Fibroblast of skin of right biceps (primary cell): ENCODE measurements around the gene CEACAM7.
"Not testable (repeated sequence)": the region's sequence is repeated elsewhere in the genome, so short reads cannot be mapped to it uniquely, and the experiment has no call there.

Source experiments
- DNase-seq: peaks from one replicate; pipeline ENCODE4 v3.0.0-alpha.2; 2013

Gene CEACAM7

DNA sequence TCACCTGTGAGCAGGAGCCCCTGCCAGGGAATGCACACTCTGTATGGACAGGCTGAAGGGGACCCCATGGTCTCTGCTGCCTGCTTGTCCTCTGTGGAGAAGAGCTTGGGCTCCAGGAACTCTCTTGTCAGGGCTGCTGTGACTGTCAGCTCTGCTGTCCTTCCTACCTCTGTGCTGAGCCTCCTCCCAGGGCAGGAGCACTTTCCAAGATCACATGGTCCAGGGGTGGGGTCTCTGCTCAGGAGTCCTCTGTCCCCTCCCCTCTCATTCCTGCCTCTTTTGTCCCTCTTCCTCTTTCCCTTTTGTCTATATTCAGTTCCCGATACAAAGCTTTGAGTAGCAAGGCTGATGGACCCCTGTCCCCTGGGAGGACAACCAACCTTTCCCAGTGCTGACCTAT, at the start of gene CEACAM7:
CEACAM7 (minus strand) TSS at position 173 of the 400 bp plus-strand sequence; CDS start at position 68, 105 bp downstream.
- DNase-seq, result no peak

DNA sequence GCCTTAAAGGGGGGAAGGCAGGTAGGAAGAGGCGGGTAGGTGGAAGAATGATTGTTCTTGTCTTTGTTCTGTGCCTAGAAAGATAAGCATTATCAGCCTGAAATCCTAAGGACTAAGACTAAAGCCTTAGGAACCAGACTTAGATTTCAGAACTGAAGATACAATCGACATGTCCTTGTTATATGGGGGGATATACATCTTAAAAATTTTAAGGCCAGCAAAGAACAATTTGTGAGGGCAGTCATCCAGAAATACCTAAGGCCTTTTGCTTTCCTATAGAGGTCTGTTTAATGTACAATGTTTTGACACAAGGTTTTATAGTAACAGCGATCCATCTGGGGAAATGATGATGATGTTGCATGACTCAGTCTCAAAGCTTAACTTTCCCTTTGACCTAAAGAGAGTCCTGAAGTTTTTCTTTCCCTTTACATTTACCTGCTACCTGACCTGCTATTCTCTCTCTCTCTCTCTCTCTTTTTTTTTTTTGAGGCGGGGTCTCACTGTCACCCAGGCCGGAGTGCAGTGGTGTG, 47.1 kb upstream of the CEACAM7 start:
- DNase-seq, result no peak

DNA sequence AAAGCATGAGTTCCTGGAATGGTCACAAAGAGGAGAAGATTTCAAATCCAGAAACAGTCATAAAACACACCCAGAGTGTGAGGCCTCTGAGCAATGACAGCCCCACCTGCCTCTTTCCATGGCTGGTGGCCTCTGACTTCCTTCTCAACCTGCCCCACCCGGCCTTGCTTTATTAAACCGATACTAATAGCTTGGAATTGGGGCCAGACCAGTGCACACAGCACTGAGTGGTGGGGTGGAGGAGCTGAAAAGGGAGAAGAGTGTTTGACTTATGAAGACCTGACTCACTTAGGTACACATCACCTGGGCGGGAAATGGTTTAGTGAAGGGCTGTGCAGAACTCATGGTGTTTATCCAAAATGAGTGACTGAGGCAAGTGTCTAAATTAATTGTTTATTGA, 46.5 kb upstream of the CEACAM7 start:
- no peak for DNase-seq

DNA sequence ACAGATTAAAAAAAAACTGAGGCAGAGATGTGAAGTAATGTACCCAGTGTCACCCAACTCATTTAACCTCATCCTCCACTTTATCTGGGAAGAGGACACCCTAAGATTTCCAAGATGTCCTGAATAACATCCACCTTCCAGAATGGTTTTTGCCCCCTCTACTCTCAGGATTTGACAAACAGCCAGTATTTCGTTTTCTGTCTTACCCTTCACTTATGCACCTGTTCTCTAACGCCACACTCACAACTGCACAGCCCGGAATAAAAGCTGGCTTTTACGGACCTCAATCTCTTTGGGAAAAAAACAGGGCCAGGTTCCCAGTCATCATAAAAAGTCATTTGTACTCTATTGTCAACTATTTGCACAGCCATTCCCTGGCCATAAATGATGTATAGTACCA, 46.1 kb upstream of the CEACAM7 start:
- DNase-seq, result no peak

DNA sequence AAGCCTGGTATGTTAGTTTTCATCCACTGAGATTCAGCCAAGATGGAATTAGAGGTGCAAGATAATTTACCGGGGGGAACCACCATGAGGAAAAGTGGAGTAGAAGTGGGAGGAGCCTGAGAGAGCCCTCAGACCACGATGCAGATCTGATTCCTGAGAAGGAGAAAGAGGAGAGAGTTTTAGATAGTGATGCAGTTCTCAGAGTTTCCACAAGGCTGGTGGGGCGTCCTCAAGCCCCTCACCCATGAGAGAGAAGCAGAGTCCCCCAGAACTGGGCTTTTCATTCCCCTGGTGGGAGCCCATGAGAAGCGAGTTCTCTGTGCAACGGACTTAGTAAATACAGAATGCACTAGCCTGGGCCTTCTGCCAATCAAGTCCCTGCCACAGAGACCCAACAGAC, 38.4 kb upstream of the CEACAM7 start:
- DNase-seq, result no peak

DNA sequence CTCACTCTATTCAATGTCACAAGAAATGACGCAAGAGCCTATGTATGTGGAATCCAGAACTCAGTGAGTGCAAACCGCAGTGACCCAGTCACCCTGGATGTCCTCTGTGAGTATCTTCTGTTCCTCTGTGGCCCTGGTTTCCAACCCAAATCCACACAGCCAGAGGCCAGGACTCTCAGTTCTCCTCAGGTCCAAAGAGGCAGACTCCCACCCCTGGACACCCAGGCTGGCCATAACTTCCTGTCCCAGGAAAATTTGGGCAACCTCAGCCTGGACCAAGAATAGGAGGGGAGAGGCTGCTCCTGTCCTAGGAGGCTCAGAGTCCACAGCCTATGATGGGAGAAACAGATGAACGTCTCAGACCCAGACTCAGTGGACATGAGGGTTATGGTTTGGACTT, 32.0 kb upstream of the CEACAM7 start:
- DNase-seq, result no peak

DNA sequence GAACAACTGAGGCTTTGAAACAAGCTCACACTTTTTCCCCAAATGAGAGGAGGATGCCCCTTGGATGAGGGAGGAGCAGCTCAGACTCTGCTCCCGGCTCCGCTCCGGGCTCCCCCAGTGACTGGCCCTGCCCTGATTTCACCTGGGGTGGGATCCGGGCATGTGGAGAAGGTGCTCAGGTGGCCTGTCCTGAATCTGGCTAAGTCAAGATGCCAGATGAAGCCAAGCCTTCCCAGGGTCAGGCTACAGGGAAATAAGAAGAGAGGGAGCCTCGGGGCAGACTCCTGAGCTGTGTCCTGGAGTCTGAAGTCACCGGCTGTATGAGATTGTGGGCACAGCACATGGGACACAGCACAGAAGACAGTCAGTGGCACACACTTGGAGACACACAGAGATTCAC, 30.7 kb upstream of the CEACAM7 start:
- no peak for DNase-seq

DNA sequence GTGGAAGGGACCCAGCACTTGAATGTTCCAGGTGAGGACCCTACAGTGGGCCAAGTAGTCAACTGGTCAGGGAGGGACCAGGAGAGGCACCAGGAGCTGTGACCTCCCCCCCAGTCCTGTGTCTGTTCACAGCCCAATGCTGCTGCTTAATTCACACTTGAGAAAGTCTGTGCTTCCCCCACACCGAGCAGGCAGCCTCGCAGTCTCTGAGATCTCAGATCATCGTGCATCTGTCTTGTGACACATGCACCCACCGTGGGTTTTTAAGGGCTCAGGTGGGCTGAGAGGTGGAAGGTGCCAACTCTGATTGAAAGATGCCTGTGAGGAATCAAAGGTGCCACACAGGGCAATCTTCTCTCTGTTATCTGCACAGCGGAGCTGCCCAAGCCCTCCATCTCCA, 26.5 kb upstream of the CEACAM7 start:
- no peak for DNase-seq

DNA sequence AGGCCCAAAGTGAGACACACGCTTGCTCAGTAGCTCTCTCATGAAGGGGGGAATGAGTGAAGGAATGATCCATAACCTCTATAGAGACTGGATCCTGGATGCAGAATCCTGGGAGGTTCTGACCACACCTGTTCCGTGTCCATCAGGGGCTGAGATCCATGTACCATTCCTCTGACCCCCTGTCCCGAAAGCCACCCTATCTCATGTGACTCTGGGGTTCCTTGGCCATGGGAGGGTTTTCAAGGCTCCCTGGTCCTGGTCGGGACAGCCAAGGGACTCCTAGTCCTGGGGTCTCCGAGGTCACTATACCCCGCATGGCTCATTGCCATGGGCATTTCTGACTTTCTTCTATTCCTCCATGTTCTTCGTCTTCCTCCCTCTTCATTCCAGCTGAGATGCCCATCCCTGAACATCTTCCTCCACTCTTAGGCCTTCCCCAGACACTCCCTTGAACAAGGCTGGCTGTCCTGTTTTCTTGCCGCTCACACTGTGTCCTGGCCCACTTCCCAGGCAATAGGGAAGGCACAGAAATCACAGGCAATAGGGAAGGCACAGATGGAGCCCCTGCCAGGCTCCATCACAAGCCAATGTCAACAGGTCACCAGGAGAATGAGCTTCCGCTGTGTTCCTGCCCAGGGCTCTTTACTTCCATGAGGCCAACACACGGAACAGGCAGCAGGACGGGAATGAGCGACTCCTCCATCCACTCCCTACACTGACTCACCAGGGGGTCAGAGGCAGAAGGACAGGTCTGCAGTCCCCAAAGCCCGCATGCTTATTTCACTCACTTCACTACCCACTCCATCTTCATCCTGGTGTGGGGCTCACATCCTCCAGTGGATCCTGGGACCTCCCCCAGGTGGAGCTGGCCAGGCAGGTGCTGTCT, 23.5 kb upstream of the CEACAM7 start:
- no peak for DNase-seq

DNA sequence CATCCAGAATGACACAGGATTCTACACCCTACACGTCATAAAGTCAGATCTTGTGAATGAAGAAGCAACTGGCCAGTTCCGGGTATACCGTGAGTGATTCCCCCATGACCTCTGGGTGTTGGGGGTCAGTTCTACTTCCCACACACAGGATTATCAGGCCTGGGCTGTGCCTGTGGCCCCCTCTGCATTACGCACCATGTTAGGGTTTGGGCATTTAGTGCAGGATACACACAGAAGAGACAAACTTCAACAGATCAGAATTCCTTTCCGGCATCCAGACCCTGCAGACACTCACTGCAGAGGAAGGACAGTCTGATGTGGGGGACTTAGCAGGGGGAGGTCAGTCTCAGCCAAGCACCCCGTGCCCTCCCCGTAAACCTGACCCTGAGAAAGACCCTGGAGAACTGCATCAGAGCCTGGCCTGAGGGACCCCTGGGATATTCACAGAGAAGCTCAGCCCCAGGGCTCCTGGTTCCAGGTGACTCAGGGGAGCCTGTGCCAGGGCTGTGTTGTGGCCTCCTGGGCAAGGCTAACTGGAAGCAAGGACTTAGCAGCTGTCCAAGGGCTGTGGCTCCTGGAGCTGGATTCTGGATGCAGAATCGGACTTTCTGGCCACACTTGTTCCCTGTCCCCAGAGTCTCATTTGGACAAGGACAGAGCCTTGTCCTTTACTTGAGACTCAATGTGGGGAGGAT, 22.0 kb upstream of the CEACAM7 start:
- no peak for DNase-seq

DNA sequence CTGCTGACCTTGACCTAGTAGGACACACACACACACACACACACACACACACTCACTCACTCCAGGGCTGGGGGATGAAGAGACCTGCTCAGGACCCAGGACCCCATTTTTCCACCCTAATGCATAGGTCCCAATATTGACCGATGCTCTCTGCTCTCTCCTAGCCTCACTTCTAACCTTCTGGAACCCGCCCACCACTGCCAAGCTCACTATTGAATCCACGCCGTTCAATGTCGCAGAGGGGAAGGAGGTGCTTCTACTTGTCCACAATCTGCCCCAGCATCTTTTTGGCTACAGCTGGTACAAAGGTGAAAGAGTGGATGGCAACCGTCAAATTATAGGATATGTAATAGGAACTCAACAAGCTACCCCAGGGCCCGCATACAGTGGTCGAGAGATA, 21.4 kb upstream of the CEACAM7 start:
- not testable (repeated sequence) for DNase-seq

DNA sequence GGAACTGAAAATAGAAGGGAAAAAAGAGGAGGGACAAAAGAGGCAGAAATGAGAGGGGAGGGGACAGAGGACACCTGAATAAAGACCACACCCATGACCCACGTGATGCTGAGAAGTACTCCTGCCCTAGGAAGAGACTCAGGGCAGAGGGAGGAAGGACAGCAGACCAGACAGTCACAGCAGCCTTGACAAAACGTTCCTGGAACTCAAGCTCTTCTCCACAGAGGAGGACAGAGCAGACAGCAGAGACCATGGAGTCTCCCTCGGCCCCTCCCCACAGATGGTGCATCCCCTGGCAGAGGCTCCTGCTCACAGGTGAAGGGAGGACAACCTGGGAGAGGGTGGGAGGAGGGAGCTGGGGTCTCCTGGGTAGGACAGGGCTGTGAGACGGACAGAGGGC, 20.4 kb upstream of the CEACAM7 start, which contains the start of gene CEACAM5:
CEACAM5 (plus strand) TSS at position 146 of the 400 bp plus-strand sequence; CDS start at position 252, 106 bp downstream.
- DNase-seq, result no peak

DNA sequence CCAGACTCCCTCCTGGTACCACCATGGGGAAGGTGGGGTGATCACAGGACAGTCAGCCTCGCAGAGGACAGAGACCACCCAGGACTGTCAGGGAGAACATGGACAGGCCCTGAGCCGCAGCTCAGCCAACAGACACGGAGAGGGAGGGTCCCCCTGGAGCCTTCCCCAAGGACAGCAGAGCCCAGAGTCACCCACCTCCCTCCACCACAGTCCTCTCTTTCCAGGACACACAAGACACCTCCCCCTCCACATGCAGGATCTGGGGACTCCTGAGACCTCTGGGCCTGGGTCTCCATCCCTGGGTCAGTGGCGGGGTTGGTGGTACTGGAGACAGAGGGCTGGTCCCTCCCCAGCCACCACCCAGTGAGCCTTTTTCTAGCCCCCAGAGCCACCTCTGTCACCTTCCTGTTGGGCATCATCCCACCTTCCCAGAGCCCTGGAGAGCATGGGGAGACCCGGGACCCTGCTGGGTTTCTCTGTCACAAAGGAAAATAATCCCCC, 19.9 kb upstream of the CEACAM7 start:
- DNase-seq, result no peak

DNA sequence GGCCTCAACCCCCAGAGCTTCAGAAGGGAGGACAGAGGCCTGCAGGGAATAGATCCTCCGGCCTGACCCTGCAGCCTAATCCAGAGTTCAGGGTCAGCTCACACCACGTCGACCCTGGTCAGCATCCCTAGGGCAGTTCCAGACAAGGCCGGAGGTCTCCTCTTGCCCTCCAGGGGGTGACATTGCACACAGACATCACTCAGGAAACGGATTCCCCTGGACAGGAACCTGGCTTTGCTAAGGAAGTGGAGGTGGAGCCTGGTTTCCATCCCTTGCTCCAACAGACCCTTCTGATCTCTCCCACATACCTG, 19.4 kb upstream of the CEACAM7 start:
- DNase-seq, result no peak

DNA sequence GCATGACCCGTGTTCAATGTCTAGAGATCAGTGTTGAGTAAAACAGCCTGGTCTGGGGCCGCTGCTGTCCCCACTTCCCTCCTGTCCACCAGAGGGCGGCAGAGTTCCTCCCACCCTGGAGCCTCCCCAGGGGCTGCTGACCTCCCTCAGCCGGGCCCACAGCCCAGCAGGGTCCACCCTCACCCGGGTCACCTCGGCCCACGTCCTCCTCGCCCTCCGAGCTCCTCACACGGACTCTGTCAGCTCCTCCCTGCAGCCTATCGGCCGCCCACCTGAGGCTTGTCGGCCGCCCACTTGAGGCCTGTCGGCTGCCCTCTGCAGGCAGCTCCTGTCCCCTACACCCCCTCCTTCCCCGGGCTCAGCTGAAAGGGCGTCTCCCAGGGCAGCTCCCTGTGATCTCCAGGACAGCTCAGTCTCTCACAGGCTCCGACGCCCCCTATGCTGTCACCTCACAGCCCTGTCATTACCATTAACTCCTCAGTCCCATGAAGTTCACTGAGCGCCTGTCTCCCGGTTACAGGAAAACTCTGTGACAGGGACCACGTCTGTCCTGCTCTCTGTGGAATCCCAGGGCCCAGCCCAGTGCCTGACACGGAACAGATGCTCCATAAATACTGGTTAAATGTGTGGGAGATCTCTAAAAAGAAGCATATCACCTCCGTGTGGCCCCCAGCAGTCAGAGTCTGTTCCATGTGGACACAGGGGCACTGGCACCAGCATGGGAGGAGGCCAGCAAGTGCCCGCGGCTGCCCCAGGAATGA, 18.9 kb upstream of the CEACAM7 start:
- DNase-seq, result peak; percentile 21

DNA sequence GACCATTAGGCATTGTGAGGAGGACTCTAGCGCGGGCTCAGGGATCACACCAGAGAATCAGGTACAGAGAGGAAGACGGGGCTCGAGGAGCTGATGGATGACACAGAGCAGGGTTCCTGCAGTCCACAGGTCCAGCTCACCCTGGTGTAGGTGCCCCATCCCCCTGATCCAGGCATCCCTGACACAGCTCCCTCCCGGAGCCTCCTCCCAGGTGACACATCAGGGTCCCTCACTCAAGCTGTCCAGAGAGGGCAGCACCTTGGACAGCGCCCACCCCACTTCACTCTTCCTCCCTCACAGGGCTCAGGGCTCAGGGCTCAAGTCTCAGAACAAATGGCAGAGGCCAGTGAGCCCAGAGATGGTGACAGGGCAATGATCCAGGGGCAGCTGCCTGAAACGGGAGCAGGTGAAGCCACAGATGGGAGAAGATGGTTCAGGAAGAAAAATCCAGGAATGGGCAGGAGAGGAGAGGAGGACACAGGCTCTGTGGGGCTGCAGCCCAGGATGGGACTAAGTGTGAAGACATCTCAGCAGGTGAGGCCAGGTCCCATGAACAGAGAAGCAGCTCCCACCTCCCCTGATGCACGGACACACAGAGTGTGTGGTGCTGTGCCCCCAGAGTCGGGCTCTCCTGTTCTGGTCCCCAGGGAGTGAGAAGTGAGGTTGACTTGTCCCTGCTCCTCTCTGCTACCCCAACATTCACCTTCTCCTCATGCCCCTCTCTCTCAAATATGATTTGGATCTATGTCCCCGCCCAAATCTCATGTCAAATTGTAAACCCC, 17.5 kb upstream of the CEACAM7 start:
- DNase-seq, result peak; percentile 12

DNA sequence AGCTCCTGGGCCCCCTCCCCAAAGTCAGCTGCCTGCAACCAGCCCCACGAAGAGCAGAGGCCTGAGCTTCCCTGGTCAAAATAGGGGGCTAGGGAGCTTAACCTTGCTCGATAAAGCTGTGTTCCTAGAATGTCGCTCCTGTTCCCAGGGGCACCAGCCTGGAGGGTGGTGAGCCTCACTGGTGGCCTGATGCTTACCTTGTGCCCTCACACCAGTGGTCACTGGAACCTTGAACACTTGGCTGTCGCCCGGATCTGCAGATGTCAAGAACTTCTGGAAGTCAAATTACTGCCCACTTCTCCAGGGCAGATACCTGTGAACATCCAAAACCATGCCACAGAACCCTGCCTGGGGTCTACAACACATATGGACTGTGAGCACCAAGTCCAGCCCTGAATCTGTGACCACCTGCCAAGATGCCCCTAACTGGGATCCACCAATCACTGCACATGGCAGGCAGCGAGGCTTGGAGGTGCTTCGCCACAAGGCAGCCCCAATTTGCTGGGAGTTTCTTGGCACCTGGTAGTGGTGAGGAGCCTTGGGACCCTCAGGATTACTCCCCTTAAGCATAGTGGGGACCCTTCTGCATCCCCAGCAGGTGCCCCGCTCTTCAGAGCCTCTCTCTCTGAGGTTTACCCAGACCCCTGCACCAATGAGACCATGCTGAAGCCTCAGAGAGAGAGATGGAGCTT, 15.7 kb upstream of the CEACAM7 start:
- no peak for DNase-seq

DNA sequence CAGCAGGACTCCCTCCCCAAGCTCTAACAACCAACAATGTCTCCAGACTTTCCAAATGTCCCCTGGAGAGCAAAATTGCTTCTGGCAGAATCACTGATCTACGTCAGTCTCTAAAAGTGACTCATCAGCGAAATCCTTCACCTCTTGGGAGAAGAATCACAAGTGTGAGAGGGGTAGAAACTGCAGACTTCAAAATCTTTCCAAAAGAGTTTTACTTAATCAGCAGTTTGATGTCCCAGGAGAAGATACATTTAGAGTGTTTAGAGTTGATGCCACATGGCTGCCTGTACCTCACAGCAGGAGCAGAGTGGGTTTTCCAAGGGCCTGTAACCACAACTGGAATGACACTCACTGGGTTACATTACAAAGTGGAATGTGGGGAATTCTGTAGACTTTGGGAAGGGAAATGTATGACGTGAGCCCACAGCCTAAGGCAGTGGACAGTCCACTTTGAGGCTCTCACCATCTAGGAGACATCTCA, 14.1 kb upstream of the CEACAM7 start:
- DNase-seq, result peak; percentile 57

DNA sequence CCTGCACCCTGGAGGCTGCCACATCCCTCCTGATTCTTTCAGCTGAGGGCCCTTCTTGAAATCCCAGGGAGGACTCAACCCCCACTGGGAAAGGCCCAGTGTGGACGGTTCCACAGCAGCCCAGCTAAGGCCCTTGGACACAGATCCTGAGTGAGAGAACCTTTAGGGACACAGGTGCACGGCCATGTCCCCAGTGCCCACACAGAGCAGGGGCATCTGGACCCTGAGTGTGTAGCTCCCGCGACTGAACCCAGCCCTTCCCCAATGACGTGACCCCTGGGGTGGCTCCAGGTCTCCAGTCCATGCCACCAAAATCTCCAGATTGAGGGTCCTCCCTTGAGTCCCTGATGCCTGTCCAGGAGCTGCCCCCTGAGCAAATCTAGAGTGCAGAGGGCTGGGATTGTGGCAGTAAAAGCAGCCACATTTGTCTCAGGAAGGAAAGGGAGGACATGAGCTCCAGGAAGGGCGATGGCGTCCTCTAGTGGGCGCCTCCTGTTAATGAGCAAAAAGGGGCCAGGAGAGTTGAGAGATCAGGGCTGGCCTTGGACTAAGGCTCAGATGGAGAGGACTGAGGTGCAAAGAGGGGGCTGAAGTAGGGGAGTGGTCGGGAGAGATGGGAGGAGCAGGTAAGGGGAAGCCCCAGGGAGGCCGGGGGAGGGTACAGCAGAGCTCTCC, 13.5 kb upstream of the CEACAM7 start:
- no peak for DNase-seq

DNA sequence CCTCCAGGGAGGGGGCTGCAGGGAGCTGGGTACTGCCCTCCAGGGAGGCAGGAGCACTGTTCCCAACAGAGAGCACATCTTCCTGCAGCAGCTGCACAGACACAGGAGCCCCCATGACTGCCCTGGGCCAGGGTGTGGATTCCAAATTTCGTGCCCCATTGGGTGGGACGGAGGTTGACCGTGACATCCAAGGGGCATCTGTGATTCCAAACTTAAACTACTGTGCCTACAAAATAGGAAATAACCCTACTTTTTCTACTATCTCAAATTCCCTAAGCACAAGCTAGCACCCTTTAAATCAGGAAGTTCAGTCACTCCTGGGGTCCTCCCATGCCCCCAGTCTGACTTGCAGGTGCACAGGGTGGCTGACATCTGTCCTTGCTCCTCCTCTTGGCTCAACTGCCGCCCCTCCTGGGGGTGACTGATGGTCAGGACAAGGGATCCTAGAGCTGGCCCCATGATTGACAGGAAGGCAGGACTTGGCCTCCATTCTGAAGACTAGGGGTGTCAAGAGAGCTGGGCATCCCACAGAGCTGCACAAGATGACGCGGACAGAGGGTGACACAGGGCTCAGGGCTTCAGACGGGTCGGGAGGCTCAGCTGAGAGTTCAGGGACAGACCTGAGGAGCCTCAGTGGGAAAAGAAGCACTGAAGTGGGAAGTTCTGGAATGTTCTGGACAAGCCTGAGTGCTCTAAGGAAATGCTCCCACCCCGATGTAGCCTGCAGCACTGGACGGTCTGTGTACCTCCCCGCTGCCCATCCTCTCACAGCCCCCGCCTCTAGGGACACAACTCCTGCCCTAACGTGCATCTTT, 12.5 kb upstream of the CEACAM7 start:
- DNase-seq, result no peak
